Gastrocnemius medialis (tissue), 4 donors: ENCODE results near the gene HAPSTR1. TPM values are rescaled to one million over a fixed set of nuclear protein-coding genes. Genes with fewer than 3 reads are reported as not detected.

Experiments used
- ATAC-seq, 2 donors: fragments of 150-250 bp; one replicate each; pipeline ENCODE4 v1.9.1; 2016
- DNase-seq, 2 donors: peaks; one replicate each; pipeline ENCODE4 v3.0.0-alpha.2; 2019
- H3K27ac ChIP-seq, 4 donors: fragments of 200-600 bp; sonication (generic); 1 replicate in 1 of 4; 2 replicates in 3 of 4; pipeline ENCODE4 v1.5.1; 2016 to 2018; ENCODE audit warnings: mild to moderate bottlenecking in 2 of 4, moderate library complexity in 1 of 4
- H3K27me3 ChIP-seq, 3 donors: fragments of 200-600 bp; sonication (generic) in 2 of 3; 1 replicate in 1 of 3; 2 replicates in 2 of 3; pipeline versions ENCODE4 v1.5.1 to v1.6.0; 2016 to 2019; ENCODE audit warnings: mild to moderate bottlenecking in 1 of 3, moderate library complexity in 1 of 3
- H3K36me3 ChIP-seq, 2 donors: fragments of 200-600 bp; sonication (generic) in 1 of 2; one replicate each; pipeline ENCODE4 v1.5.1; 2017 to 2018
- H3K4me1 ChIP-seq, 2 donors: fragments of 200-600 bp; sonication (generic) in 1 of 2; one replicate each; pipeline ENCODE4 v1.5.1; 2016 to 2017; ENCODE audit warnings: mild to moderate bottlenecking in 2 of 2
- H3K4me3 ChIP-seq, 4 donors: fragments of 200-600 bp; sonication (generic) in 3 of 4; 1 replicate in 1 of 4; 2 replicates in 3 of 4; pipeline ENCODE4 v1.5.1; 2016 to 2019; ENCODE audit warnings: mild to moderate bottlenecking in 2 of 4
- H3K9me3 ChIP-seq, 3 donors: fragments of 200-600 bp; sonication (generic) in 2 of 3; 1 replicate in 1 of 3; 2 replicates in 2 of 3; pipeline ENCODE4 v1.5.1; 2016 to 2019
- CTCF ChIP-seq, 5 experiments: fragments of 450-650 bp in 3 of 5; fragments of 200-600 bp in 2 of 5; sonication (generic) in 2 of 5; IDR thresholded peaks in 4 of 5; conservative IDR thresholded peaks in 1 of 5; 1 replicate in 4 of 5; 2 replicates in 1 of 5; pipeline ENCODE4 v1.5.1; 2016 to 2019; ENCODE audit warnings: antibody characterized with exemption in 5 of 5, mild to moderate bottlenecking in 3 of 5, moderate library complexity in 3 of 5
- POLR2A ChIP-seq, 2 donors: fragments of 450-650 bp; IDR thresholded peaks; one replicate each; pipeline ENCODE4 v1.6.1; 2017; ENCODE audit warnings: antibody characterized with exemption in 2 of 2, mild to moderate bottlenecking in 2 of 2, moderate library complexity in 2 of 2
- in situ Hi-C, 4 donors: fragments of 200-750 bp; cut with MboI; loops; one replicate each; pipeline versions ENCODE4 v1.15.0 to v1.8.0; 2017; ENCODE audit warnings: low sequenced_read_pairs in 4 of 4
- intact Hi-C: fragments of 100-400 bp; cut with DNase I; formaldehyde crosslinking; loops from one replicate; pipeline ENCODE4 v1.15.1; 2023; ENCODE audit warnings: low total_unique reads
- total RNA-seq, 4 donors: library from RNA; depleted of rRNA; stranded (reverse); fragments of >200 nt; gene quantifications; one replicate each; pipeline versions ENCODE4 v1.1.0 to v1.2.3, GENCODE V29; 2016

The HAPSTR1 gene
- total RNA-seq, 4 donors from 2014 or later = 55.0 to 65.0 (median 60.9) TPM

- DNase-seq = no peak
- intact Hi-C loops (loop anchor here (10.0 kb wide), 1 partner anchor 218 kb away; the partner anchor contains the start of gene LITAFD), in situ Hi-C loops (no loop called here)
- H3K4me3 ChIP-seq = no peak overlapping the region
- no peaks in the 10 kb centered on the region for H3K9me3 ChIP-seq
- peak overlapping the region; percentile 2 to 99 (median 38) for H3K27ac ChIP-seq
- no peak for TF ChIP-seq CTCF (IDR thresholded peaks at IDR 0.05 in 4 of 5, conservative IDR thresholded peaks at IDR 0.05 in 1 of 5)
- TF ChIP-seq POLR2A (IDR thresholded peaks at IDR 0.05) = no peak
- H3K36me3 ChIP-seq = peaks cover 0 to 27% of the 10 kb centered on the region in 2 donors
- ATAC-seq = no peak
- H3K27me3 ChIP-seq = no peaks in the 10 kb centered on the region
- H3K4me1 ChIP-seq = peaks cover 98 to 99% of the 10 kb centered on the region in 2 donors
Measured at GRCh38 chr16:9102379-9102778, 10.9 kb downstream of the HAPSTR1 start.

- H3K27ac ChIP-seq = peak overlapping the region; percentile 4 to 99 (median 38)
- peaks cover 98 to 99% of the 10 kb centered on the region in 2 donors for H3K4me1 ChIP-seq
- TF ChIP-seq CTCF (IDR thresholded peaks at IDR 0.05 in 4 of 5, conservative IDR thresholded peaks at IDR 0.05 in 1 of 5) (no peak), POLR2A (IDR thresholded peaks at IDR 0.05) (no peak)
- peaks cover 0 to 27% of the 10 kb centered on the region in 2 donors for H3K36me3 ChIP-seq
- H3K9me3 ChIP-seq = no peaks in the 10 kb centered on the region
- H3K4me3 ChIP-seq = no peak overlapping the region
- in situ Hi-C loops = no loop called here
- intact Hi-C loops = loop anchor here (10.0 kb wide), 1 partner anchor 218 kb away; the partner anchor contains the start of gene LITAFD
- no peaks in the 10 kb centered on the region for H3K27me3 ChIP-seq
- DNase-seq = no peak
- ATAC-seq = no peak
Measured at GRCh38 chr16:9102943-9103342, 11.5 kb downstream of the HAPSTR1 start.

GRCh38 chr16:9103546-9103945 is 12.1 kb downstream of the HAPSTR1 start:
- Histone ChIP-seq H3K36me3 (peaks cover 0 to 27% of the 10 kb centered on the region in 2 donors), H3K9me3 (no peaks in the 10 kb centered on the region), H3K27ac (peak overlapping the region in 2 of 4 donors; percentile 52 to 79), H3K27me3 (no peaks in the 10 kb centered on the region), H3K4me1 (peaks cover 98 to 99% of the 10 kb centered on the region in 2 donors), H3K4me3 (no peak overlapping the region)
- DNase-seq (no peak), ATAC-seq (no peak)
- intact Hi-C loops (loop anchor here (10.0 kb wide), 1 partner anchor 219 kb away; the partner anchor contains the start of gene LITAFD), in situ Hi-C loops (no loop called here)
- TF ChIP-seq POLR2A (IDR thresholded peaks at IDR 0.05) (no peak), CTCF (IDR thresholded peaks at IDR 0.05 in 4 of 5, conservative IDR thresholded peaks at IDR 0.05 in 1 of 5) (no peak)

- DNase-seq = no peak
- Histone ChIP-seq H3K36me3 (peaks cover 0 to 27% of the 10 kb centered on the region in 2 donors), H3K4me1 (peaks cover 98 to 100% of the 10 kb centered on the region in 2 donors), H3K9me3 (no peaks in the 10 kb centered on the region), H3K27ac (peak overlapping the region in 3 of 4 donors; percentile 71 to 79 (median 75)), H3K4me3 (no peak overlapping the region), H3K27me3 (no peaks in the 10 kb centered on the region)
- intact Hi-C loops = loop anchor here (5.0 to 10.0 kb wide), 2 partner anchors 53 to 220 kb away; partner anchors contain the start of gene LITAFD
- TF ChIP-seq CTCF (IDR thresholded peaks at IDR 0.05 in 4 of 5, conservative IDR thresholded peaks at IDR 0.05 in 1 of 5) (no peak), POLR2A (IDR thresholded peaks at IDR 0.05) (no peak)
- in situ Hi-C loops = no loop called here
- no peak for ATAC-seq
Measured at GRCh38 chr16:9105189-9105588, 13.7 kb downstream of the HAPSTR1 start.
